ENCODE data around the gene THAP5. TPM values are rescaled to one million over a fixed set of nuclear protein-coding genes. Genes with fewer than 3 reads are reported as not detected.

THAP5 gene
- polyA plus RNA-seq, 1 donor from 2014 or later = 49.4 TPM

- no peaks in the 10 kb centered on the region for H3K36me3 ChIP-seq (ENCODE audit: insufficient read depth, low read length)
- H3K9me2 ChIP-seq (ENCODE audit: insufficient read depth, low read length) = no peaks in the 10 kb centered on the region
- H3K27me3 ChIP-seq (ENCODE audit: insufficient read depth, low read depth, low read length) = no peaks in the 10 kb centered on the region
- peak; percentile 40 for TF ChIP-seq RAD21 (conservative IDR thresholded peaks at IDR 0.05)
- peak; percentile 96 for TF ChIP-seq POLR2AphosphoS5 (IDR thresholded peaks at IDR 0.05)
- TF ChIP-seq REST (IDR thresholded peaks at IDR 0.05; ENCODE audit: borderline replicate concordance) = peak; percentile 94
- peak; percentile 91 for TF ChIP-seq EP300 (conservative IDR thresholded peaks at IDR 0.05; ENCODE audit: poor library complexity, severe bottlenecking)
- no peak for TF ChIP-seq CTCF (IDR thresholded peaks at IDR 0.05; ENCODE audit: poor library complexity, severe bottlenecking)
- TF ChIP-seq EZH2 (IDR thresholded peaks at IDR 0.05; ENCODE audit: borderline replicate concordance, insufficient read depth, low read length, poor library complexity, severe bottlenecking) = no peak
- TF ChIP-seq TAF1 (IDR thresholded peaks at IDR 0.05; ENCODE audit: low read depth) = peak; percentile 89
- TF ChIP-seq SMC3 (conservative IDR thresholded peaks at IDR 0.05; ENCODE audit: poor library complexity) = peak; percentile 16
- TF ChIP-seq MXI1 (conservative IDR thresholded peaks at IDR 0.05; ENCODE audit: poor library complexity, severe bottlenecking) = no peak
- peak overlapping the region; percentile 65 for H3K4me2 ChIP-seq (ENCODE audit: low read length)
- no peaks in the 10 kb centered on the region for H3K9me3 ChIP-seq (ENCODE audit: low read length)
- peaks cover 3% of the 10 kb centered on the region for H3K79me2 ChIP-seq (replicated peaks; ENCODE audit: insufficient read depth, low read length)
- peak overlapping the region; percentile 97 for H3K27ac ChIP-seq (ENCODE audit: low read length)
- H4K20me1 ChIP-seq (ENCODE audit: insufficient read depth) = no peaks in the 10 kb centered on the region
- H3K4me3 ChIP-seq (ENCODE audit: low read length) = peak overlapping the region; percentile 59
- peak overlapping the region; percentile 42 for H2AFZ ChIP-seq (ENCODE audit: low read depth, low read length)
- H3K9ac ChIP-seq (ENCODE audit: low read length) = peak overlapping the region; percentile 80
- peaks cover 18% of the 10 kb centered on the region for H3F3A ChIP-seq (ENCODE audit: insufficient read depth, low read length, poor library complexity, severe bottlenecking)
Measured at GRCh38 chr7:108598153-108598552, 28.6 kb upstream of the THAP5 start.

GRCh38 chr7:108596560-108596959 is 27.1 kb upstream of the THAP5 start:
- Histone ChIP-seq H3K4me2 (ENCODE audit: low read length) (no peak overlapping the region), H4K20me1 (ENCODE audit: insufficient read depth) (no peaks in the 10 kb centered on the region), H3F3A (ENCODE audit: insufficient read depth, low read length, poor library complexity, severe bottlenecking) (peaks cover 16% of the 10 kb centered on the region), H3K9me2 (ENCODE audit: insufficient read depth, low read length) (no peaks in the 10 kb centered on the region), H3K4me3 (ENCODE audit: low read length) (no peak overlapping the region), H3K27me3 (ENCODE audit: insufficient read depth, low read depth, low read length) (no peaks in the 10 kb centered on the region), H3K79me2 (replicated peaks; ENCODE audit: insufficient read depth, low read length) (peaks cover 3% of the 10 kb centered on the region), H3K36me3 (ENCODE audit: insufficient read depth, low read length) (no peaks in the 10 kb centered on the region), H3K9ac (ENCODE audit: low read length) (no peak overlapping the region), H2AFZ (ENCODE audit: low read depth, low read length) (no peak overlapping the region), H3K27ac (ENCODE audit: low read length) (peak overlapping the region; percentile 97), H3K9me3 (ENCODE audit: low read length) (no peaks in the 10 kb centered on the region)
- TF ChIP-seq RAD21 (conservative IDR thresholded peaks at IDR 0.05) = no peak
- TF ChIP-seq CTCF (IDR thresholded peaks at IDR 0.05; ENCODE audit: poor library complexity, severe bottlenecking) = no peak
- no peak for TF ChIP-seq TAF1 (IDR thresholded peaks at IDR 0.05; ENCODE audit: low read depth)
- TF ChIP-seq EZH2 (IDR thresholded peaks at IDR 0.05; ENCODE audit: borderline replicate concordance, insufficient read depth, low read length, poor library complexity, severe bottlenecking) = no peak
- no peak for TF ChIP-seq REST (IDR thresholded peaks at IDR 0.05; ENCODE audit: borderline replicate concordance)
- TF ChIP-seq EP300 (conservative IDR thresholded peaks at IDR 0.05; ENCODE audit: poor library complexity, severe bottlenecking) = no peak
- TF ChIP-seq MXI1 (conservative IDR thresholded peaks at IDR 0.05; ENCODE audit: poor library complexity, severe bottlenecking) = no peak
- TF ChIP-seq POLR2AphosphoS5 (IDR thresholded peaks at IDR 0.05) = no peak
- TF ChIP-seq SMC3 (conservative IDR thresholded peaks at IDR 0.05; ENCODE audit: poor library complexity) = no peak

Measured in neural cell (in vitro differentiated cells).